Hepatocyte (in vitro differentiated cells): ENCODE results near the gene DTNA.

ENCODE experiments used
- CTCF ChIP-seq: fragments of 200-600 bp; sonication (generic); IDR thresholded peaks from 2 replicates; pipeline ENCODE4 v1.5.1; 2016; ENCODE audit warnings: antibody characterized with exemption, mild to moderate bottlenecking; ENCODE audit not compliant: poor library complexity
- EZH2 ChIP-seq: fragments of 200-600 bp; sonication (generic); IDR thresholded peaks from 2 replicates; pipeline ENCODE4 v1.6.1; 2016; ENCODE audit warnings: antibody characterized with exemption, mild to moderate bottlenecking, borderline replicate concordance

GRCh38 chr18:34892379-34892778 lies 182.3 kb downstream of the DTNA start:
- TF ChIP-seq CTCF: no peak
- TF ChIP-seq EZH2: no peak
